Tongue (tissue), 2 donors: ENCODE results near the gene CTNND2. TPM values are rescaled to one million over a fixed set of nuclear protein-coding genes. Genes with fewer than 3 reads are reported as not detected.

Experiments
- DNase-seq: peaks from one replicate; pipeline ENCODE4 v3.0.0-alpha.2; 2015
- total RNA-seq: library from RNA; depleted of rRNA; stranded (reverse); fragments of >200 nt; gene quantifications from one replicate; pipeline ENCODE4 v1.2.3, GENCODE V29; 2014

The CTNND2 gene
- total RNA-seq, 1 donor from 2014 or later: 2.4 TPM

DNA sequence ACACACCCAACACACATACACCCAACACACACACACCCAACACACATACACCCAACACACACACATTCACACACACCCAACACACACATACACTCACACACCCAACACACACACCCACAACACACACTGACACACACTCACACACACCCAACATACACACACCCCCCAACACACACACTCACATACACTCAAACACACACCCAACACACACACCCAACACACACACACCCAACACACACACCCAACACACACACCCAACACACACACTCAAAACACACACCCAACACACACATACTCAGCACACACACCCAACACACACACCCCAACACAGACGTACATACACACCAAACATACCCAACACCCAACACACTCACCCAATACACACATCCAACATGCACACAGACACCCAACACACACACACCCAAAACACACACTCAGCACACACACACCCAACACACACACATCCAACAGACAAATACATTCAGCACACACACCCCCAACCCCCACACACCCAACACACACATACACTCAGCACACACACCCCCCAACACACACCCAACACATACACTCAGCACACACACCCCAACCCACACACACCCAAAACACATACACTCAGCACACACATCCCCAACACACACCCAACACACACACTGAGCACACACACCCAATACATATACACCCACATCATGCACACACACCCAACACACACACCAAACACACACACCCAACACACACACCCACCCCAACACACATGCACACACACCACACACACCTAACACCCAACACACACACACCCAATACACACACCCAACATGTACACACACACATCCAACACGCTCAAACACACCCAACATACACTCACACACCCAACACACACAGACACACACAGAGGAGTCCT lies 663.7 kb downstream of the CTNND2 start:
- DNase-seq: no peak

DNA sequence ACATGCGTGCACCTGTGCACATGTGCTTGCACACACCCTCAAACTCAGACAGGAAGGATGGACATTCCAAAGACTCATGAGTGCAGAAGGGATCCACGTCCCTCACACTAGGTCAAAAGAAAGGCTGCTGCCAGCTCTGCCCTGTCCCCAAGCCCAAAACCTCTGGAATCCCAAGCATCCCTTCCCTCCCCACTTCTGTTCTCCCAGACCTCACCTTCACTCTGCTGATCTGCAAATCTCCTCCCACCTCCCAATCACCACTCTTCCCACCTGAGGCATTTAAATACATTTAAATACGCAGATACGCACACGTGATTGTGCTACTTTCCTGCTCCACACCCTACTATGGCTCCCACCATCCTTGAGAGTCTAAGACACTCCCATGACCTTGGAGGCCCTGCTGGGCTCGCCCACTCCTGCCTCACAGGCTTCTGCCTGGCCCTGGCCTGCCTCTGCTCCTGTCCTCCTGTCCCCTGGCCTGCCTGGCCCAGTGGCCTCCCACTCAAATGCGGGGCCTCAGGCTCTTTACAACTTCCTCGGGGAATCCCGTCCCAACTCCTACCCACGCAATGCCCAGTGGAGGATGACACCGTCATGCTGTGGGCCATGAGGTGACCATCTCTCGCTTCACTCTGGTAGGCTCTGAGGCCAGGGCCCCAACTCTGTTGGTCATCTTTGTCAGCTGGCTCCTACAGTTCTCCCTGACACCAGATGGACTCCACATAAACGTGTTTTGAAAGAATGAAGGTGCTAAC lies 664.8 kb downstream of the CTNND2 start:
- DNase-seq: no peak

DNA sequence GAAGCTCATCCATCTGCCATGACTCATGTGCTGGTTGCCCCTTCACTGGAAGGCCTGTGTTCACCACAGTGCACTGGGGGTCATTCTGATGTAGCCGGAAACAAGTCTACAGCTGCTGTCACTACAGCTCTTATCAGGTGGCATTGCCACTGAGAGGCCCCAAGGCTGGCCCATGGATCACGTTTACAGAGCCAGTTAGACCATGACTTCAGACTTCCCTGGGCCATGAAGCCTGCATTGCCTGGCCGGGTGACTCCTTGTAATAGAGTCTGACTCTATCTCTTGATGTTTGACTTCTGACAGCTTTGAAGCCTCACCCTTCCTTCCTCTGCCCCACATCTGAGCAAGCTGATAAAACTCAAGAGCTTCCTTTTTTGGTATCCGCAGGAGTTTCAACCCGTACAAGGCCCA lies 669.7 kb downstream of the CTNND2 start:
- no peak for DNase-seq

DNA sequence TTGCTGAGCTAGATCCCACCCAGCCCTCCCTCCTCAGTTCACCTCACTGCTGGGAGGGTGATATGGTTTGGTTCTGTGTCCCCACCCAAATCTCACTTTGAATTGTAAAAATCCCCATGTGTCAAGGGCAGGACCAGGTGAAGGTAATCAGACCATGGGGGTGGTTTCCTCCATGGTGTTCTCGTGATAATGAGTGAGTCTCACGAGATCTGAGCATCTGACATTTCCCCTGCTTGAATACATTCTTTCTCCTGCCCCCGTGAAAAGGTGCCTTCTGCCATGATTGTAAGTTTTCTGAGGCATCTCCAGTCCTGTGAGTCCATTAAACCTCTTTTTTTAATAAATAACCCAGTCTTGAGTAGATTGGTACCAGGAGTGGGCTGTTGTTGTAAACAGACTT lies 673.4 kb downstream of the CTNND2 start:
- DNase-seq: no peak

DNA sequence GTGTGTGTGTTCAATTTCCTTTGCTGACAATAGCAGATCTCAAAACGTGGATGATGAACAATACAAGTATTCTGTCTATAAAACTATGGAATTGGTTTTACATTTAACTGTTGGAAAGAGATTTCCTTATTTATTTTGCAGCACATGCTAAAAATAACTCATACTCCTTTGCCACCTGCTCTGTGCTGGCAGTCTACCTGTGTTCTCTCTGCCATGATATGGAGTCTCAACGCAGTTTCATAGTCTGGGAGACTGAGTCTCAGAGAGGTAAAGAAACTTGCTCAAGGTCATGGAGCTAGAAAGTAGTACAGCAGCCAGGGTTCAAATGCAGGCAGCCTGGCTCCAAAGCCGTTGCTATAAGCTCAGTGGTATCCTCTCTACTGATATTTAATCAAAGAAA lies 677.2 kb downstream of the CTNND2 start:
- DNase-seq: no peak

DNA sequence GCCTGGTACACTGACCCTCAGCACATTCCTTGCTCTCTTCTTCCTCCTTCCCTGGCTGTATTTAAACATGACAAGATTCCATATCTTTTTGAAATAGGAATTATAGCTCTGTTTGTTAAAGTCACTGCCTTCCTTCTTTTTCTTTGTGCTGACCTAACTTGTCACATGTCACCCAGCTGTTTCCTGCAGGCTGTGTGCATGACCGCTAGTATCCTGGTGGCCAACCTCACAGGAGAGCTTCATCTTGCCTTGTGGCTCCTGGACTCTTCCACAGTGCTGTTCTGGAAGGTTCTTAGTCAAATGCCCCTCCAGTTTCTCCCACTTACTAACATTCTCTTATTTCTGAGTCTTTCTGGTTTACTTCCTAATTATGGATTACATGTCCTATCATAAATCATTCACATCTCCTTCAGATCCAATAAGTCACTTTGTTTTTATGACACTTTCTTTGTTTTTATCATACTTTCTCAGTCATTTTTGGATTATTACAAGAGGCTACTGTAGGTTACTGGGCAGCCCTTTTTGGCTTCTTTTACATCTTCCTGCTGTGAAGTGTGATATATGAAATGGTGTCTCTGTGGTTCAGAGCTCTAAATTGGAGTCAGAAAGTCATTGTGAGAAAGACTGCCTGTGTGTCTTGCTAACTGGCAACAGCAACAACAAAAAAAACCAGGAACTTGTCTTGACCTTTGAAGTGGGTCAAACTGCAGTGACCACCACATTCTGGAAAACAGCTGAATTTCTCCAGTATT lies 679.6 kb downstream of the CTNND2 start:
- DNase-seq: no peak

DNA sequence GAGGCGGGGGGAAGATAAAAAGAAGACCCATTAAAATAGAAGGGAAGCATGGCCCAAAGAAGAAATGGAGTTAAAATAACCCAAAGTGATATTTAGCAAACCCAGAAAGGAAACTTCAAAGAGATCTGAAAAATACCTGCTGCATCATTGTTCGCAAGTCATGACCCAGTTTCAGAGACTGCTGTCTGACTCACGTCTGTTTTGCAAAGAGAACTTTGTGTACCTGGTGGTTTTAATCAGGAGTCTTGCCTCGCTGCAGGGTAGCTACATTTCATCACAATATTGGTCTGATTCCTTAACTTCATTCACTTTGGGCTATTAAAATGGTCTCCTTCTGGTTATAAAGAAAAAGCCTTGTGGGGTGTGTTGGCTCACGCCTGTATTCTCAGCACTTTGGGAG lies 682.1 kb downstream of the CTNND2 start:
- no peak for DNase-seq

DNA sequence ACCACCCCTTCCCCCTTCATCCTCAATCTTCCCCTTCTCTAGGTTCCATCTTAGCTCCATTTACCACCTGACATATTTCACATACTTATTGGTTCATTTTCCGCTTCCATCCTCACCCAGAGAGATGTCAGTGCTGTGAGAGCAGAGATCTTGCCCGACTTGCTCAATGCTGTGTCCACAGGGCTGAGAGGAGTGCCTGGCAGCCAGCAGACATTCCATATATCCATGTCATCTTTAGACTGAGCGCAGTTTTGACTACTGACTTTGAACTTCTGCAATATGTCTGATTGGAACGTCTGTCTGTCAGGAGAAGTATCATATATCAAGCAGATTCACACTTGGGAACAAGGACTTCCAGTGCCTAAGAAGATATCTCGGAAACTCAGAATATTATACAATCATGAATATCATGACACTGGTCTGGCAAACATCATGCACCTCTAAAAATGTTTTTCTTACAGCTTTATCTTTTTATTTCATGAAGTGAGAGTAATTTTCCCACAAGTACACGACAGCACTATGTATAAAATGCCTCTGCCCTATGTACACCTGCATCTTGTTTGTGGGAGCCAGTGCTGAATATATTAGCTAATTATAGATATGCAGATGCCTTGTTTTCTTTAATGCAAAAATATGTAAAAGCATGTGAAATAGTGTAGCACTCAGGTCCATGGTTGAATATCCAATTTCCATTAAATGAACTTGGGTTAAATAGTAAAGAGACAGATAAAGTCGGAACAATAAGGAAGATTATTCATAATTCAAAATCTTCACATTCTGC lies 689.2 kb downstream of the CTNND2 start:
- no peak for DNase-seq

DNA sequence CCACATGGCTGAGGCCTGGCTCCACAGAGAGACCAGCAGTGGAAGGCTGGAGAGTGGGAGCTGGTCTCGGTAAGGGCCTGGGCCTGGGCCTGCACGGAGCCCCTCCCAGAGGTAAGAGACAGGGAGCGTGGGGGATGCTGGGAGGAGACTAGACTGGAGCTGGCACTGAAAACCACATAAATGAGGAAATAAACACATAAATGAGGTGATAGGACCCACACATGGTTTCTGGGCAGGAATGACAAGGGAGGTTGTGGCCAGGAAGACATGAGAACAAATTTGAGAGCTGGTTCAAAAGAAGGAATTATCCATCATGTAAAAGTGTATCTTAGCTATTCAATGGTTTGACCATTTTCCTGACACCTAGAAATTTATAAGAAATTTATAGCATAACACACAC lies 691.5 kb downstream of the CTNND2 start:
- no peak for DNase-seq

DNA sequence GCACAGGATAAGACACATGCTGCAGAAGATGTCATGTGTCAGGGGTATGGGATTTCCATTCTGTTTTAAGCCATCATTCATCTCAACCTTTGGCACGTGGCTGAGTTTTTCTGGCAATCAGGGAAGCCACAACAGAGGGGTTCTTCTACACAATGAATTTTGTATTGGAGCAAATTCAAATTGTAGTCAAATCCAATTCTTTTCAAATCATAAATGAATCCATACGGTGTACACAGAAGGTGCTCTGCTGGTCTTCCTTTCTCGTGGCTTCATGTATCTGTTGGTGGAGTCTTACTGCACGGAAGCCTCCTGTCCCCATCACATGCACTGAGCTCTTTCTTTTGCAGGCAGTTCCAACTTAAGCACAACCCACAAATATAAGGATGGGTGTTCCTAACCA lies 706.5 kb downstream of the CTNND2 start:
- peak; percentile 11 for DNase-seq

DNA sequence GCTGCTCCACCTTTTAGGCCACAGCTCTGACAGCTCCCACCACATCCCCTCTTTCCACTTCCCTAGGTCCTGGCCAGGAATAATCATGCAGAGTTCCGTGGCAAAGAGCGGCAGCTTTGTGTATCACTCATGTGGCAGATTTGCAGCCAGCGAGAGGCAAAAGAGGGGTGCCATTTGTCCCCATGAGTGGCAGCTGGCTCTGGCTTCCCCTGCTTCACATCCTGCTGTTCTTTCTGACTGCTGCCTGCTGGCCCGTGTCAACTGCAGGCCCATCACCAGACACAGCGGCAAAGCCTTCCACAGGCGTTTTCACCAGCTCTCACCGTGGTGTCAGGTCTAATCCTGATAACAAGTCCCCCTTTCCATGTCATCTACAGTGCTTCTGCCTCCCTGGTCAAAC lies 712.6 kb downstream of the CTNND2 start:
- DNase-seq: no peak

DNA sequence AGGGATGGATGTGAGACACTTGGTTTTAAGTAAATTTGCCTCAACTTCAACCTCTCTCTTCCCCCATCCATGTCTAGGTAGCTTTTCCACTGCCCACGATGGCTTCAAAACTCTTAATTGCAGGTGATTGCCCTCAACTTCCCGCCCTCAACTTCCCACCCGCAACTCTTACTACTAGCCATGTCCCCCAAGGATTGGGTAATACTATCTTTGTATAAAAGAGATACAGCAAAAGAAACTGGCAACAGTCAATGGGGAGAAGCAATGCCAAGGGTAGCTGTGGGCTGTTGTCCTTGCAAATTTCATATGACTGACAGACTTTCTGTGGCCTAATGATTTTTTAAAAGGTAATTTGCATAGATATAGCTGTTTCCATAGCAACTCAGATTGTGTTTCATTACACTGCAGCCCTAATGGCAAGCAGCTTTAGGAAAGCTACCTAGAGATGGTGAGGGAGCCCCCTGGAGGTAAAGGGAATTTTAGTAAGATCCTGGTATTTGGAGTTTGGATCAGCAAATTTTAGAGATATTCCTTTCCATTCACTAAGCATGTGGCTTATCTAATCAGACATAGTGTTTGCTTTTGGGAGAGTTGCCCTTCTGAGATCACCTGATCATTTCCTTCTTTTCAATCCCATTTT lies 721.7 kb downstream of the CTNND2 start:
- DNase-seq: peak; percentile 64

DNA sequence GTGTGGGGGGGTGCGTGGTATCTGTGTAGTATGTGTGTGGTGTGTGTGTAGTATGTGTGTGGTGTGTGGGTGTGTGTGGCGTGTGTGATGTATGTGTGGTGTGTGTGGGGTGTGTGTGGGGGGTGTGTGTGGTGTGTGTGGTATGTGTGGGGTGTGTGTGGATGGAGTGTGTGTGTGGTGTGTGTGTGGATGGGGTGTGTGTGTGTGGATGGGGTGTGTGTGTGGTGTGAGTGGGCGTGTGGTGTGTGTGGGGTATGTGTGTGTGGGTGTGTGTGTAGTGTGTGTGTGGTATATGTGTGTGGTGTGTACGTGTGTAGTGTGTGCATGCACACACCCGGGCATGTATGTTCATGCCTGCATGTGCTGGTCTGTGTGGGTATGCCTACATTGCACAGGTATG lies 722.3 kb downstream of the CTNND2 start:
- no peak for DNase-seq

DNA sequence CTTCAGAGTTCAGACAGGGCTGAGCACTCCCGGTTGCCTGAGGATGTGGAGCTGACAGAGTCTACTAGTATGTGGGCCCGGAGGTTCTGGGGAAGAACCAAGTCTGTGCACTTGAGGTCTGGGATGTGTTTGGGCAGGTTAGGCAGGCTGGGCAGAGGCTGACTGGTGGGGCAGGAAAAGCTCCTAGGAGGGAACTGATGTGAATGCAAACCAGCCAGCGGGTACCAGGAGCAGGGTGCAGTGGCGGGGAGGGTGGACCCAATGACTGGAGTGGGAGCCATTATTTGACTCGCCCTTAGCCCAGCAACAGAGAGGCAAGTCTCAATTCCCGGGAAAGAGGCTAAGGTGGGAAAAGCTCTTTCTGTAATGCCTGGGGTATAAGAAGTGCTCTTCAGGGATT lies 723.4 kb downstream of the CTNND2 start:
- DNase-seq: no peak

DNA sequence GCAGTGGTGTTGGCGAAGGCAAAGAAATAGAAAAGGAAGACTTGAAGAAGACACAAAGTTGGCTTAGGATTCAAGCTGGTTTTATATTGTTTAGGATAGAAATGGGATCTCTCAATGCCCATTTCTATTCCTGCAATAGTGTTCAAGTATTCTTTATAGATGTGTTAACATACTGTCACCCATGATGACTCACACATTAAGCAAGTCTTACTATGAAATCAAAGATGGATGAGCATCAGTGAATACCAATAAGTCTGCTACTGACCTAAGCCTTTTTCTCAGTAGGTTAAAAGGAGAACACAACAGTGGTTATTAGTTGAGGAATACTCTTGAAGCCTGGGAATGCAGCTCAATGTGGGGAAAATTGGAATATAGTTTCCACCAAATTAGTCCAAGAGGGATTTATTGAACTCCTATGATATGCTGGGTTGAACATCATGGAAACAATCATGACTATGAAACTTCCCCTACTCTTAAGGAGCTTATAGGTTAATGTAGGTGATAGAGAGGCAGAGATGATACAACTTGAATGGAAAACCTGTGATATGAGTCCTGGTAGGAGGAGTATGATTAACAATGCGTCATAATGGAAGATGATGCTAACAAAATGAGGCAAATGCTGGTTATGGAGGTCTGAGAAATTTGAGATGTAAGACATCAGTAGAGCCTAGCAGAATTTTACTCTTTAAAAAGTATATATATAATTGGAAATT lies 726.1 kb downstream of the CTNND2 start:
- DNase-seq: no peak

DNA sequence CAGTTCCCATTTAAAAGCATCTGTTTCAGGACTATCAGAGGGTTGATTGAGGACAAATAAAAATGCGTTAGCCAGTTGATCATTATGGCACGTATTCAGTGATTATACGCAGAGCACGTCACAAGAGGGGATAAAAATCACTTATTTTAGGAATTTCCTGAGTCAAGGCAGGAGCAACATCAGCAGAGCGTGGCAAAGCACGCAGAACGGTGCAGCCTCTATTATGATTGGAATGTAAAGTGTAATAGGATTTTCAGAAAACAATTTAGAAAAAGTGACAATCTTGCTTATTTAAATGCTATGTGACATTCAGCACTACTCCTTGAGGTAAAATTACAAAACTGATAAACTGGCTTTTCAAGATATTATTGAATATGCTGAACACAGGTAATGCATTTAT lies 729.7 kb downstream of the CTNND2 start:
- DNase-seq: no peak

DNA sequence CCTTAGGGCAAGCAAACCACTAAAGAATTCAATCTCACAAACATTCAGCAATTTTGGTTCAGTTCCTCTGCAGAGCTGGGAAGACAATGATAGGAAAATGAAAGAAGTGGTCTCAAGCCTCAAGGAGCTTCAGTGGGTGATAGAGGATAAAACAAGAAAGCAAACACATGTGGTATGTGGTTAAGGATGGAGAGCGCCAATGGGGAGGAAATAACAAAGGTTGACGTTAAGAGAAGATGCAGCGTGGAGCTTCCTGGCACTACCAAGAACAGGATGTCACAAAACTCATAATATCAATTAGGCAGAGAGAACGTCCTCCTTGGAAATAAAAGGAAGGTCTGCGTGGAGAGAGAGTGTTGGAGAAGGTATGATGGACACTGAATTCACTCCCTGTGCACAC lies 731.8 kb downstream of the CTNND2 start:
- no peak for DNase-seq

DNA sequence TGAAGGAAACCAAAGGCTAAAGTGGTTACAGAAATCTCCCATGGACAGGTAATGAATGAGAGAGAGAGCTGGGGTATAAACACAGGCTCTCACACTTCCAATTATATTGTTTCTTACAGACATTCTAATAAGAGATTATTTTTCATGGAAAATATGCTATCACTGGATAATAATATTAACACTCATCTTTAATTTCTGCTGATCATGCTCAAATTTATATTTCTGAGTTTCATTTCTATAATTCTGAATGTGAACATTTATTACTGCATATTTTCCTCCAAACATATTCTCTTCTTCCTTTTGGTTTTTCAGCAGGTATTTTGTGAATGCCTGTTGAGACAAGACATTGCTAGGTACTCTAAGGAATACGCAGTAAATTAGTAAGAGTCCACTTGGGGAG lies 733.0 kb downstream of the CTNND2 start:
- DNase-seq: no peak

DNA sequence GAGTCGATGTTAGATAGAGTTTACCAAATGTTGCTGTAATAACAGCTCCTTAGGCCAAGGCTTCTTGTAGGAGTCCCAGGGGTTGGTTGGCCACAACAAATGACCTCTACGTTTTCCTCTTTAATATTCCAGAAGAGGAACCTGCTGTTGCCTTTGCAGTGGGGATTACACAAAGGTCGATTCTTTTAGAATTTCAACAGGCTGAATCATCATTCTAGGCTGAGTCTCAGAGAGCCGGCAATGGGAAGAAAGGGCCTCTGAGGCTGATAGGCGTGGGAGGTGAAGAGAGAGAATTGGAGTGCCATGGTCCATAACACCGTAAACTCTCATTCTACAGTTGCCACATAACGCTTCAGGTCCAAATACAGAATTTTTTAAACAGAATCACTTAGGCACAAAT lies 737.3 kb downstream of the CTNND2 start:
- DNase-seq: no peak

DNA sequence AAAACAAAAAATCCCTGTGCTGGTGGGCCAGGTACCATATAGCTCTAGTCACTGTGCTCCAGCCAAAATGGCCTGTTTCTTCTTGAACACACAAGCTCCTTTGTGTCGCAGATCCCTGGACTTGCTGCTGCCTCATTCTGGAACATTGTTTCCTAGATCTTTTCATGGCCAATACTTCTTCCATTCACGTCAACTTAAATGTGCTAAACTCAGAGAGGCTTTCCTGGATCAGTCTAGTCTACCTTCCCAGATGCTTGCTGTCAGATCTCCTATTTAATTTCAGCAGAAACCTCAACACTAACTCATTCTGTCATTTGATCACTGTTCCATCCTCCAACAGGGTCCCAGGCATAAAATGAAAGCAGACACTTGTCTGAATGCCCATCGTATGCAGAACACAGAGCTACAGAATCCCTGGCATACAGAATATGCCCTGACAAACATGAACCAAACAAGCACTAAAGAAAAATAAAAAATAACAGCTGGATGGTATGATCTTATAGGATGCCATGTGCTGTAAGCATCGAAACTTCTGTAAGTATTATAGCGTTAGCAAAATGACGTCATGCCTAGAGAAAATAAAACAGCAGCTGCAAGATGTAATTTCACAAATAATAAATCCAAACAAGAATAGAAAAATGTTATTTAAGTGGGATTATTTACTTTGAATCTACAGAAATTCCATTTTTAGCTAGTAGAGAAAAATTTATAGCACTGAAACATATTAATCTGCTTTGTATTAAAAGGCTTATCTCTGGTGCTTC lies 739.5 kb downstream of the CTNND2 start:
- peak; percentile 28 for DNase-seq
